Measurements from ENCODE around the gene TLL2.

- no peak for TF ChIP-seq POLR2A (IDR thresholded peaks at IDR 0.05)
- no peak for TF ChIP-seq CTCF (IDR thresholded peaks at IDR 0.05)
These were observed 156.6 kb downstream of the TLL2 start for GRCh38 chr10:96357038-96357620.
